Thoracic aorta endothelial cell (primary cell): Measurements from ENCODE around the gene OVCA2. TPM values are rescaled to one million over a fixed set of nuclear protein-coding genes. Genes with fewer than 3 reads are reported as not detected.

Source experiments
- small RNA-seq: library from RNA; depleted of rRNA; stranded (forward); fragments of <200 nt; gene quantifications from one replicate; pipeline ENCODE3, GENCODE V24; 2012
- total RNA-seq: library from RNA; depleted of rRNA; stranded (reverse); fragments of >200 nt; gene quantifications from 2 replicates; pipeline ENCODE4 v1.2.3, GENCODE V29; 2012

Gene OVCA2
- total RNA-seq, result 58.8 and 74.5 TPM in 2 replicates

GRCh38 chr17:2041561-2042389 lies at the start of gene OVCA2:
Gene OVCA2, plus strand, starts transcription at chr17:2042022. Its CDS starts 26 bp downstream, at chr17:2042048.

GRCh38 chr17:2025220-2025621 lies 16.6 kb upstream of the OVCA2 start, which contains the start of gene RTN4RL1:
Gene RTN4RL1, minus strand, starts transcription at chr17:2025334. Its CDS starts 469 bp downstream, at chr17:2024865.

GRCh38 chr17:2029911-2030778 lies 11.7 kb upstream of the OVCA2 start, which contains the start of gene DPH1:
Gene DPH1, plus strand, starts transcription at chr17:2030153. Its CDS starts 17 bp downstream, at chr17:2030170.

GRCh38 chr17:2054512-2055291 lies 12.9 kb downstream of the OVCA2 start, which contains the start of gene HIC1:
Gene HIC1, plus strand, starts transcription at chr17:2055103. Its CDS starts 1,588 bp downstream, at chr17:2056691.

Small RNA genes within 50 kb of the gene (small RNA-seq; reads per million reads assigned to genes)
- not detected for gene AC090617.9
- 3.0 reads per million, percentile 65 among the genes with 10 or more reads in this experiment for gene MIR132
- 1.1 reads per million, percentile 24 among the genes with 10 or more reads in this experiment for gene MIR212
- gene OVCA2, result not detected

Other genes with a start within 250 kb of the OVCA2 start
- gene SMYD4, start 212.1 kb upstream of the OVCA2 start, total RNA-seq, result 10.8 and 14.1 TPM in 2 replicates
- 41.0 and 47.2 TPM in 2 replicates for gene RPA1, start 212.0 kb upstream of the OVCA2 start, total RNA-seq
- gene RTN4RL1, start 16.7 kb upstream of the OVCA2 start, total RNA-seq, result under 0.01 TPM in 2 replicates
- gene DPH1, start 11.9 kb upstream of the OVCA2 start, total RNA-seq, result 21.7 and 23.4 TPM in 2 replicates
- 26.8 and 33.6 TPM in 2 replicates for gene HIC1, start 13.1 kb downstream of the OVCA2 start, total RNA-seq